Measurements from ENCODE around the gene SULT2B1. TPM values are rescaled to one million over a fixed set of nuclear protein-coding genes. Genes with fewer than 3 reads are reported as not detected.

SULT2B1 gene
- total RNA-seq = not detected in 2 replicates
- polyA plus RNA-seq = 0.20 and 0.85 TPM in 2 replicates

GRCh38 chr19:48551437-48552302 lies at the start of gene SULT2B1:
TSS of gene SULT2B1 (plus strand) at chr19:48552172. CDS start at chr19:48552253, 81 bp downstream.
- H3K9me3 ChIP-seq (ENCODE audit: low read depth) = no peaks in the 10 kb centered on the region
- no peak within 1 kb of the TSS for H3K27ac ChIP-seq
- no peak for DNase-seq (ENCODE audit: low read depth in 1 of 2, low spot score in 1 of 2)
- peaks cover 6% of the 10 kb centered on the region for H3K4me1 ChIP-seq (ENCODE audit: low read depth)
- H3K36me3 ChIP-seq = no peaks in the 10 kb centered on the region
- no peaks in the 10 kb centered on the region for H3K27me3 ChIP-seq
- TF ChIP-seq, protein P1, sequence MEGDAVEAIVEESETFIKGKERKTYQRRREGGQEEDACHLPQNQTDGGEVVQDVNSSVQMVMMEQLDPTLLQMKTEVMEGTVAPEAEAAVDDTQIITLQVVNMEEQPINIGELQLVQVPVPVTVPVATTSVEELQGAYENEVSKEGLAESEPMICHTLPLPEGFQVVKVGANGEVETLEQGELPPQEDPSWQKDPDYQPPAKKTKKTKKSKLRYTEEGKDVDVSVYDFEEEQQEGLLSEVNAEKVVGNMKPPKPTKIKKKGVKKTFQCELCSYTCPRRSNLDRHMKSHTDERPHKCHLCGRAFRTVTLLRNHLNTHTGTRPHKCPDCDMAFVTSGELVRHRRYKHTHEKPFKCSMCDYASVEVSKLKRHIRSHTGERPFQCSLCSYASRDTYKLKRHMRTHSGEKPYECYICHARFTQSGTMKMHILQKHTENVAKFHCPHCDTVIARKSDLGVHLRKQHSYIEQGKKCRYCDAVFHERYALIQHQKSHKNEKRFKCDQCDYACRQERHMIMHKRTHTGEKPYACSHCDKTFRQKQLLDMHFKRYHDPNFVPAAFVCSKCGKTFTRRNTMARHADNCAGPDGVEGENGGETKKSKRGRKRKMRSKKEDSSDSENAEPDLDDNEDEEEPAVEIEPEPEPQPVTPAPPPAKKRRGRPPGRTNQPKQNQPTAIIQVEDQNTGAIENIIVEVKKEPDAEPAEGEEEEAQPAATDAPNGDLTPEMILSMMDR (IDR thresholded peaks at IDR 0.05; ENCODE audit: low read depth, low read length) = no peak
- no peak within 1 kb of the TSS for H3K4me3 ChIP-seq

DNA sequence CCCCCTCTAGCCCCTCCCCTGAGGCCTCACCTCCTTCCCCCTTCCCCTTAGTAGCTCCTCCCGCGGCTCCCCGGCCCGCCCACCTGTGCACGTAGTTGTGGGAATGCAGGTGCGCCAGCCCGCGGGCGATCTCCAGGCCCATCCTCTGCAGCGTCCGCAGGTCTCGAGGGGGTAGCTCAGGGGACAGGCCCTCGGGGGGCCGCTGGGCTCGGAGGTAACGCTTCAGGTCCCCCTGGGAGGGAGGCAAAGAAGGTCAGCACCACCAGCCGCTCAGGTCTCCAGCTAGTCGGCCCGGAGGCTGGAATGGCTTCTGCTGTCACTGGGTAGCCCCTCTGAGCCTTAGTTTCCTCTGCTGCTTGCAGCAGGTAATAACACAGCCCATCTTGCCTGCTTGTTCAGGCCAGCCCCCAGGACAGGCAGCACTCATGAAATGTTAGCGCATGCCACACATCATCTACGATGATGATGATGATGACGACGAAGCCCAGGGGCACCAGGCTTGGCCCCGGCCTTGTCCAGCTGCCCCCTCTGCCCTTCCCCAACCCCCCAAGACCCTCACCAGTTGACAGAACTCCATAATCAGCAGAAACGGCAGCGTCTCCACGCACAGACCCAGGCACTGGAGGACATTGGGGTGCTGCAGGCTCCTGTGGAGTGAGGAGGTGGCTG lies 49.5 kb upstream of the SULT2B1 start:
- peak overlapping the region; percentile 18 for H3K27ac ChIP-seq
- DNase-seq (ENCODE audit: low read depth in 1 of 2, low spot score in 1 of 2) = no peak
- H3K4me1 ChIP-seq (ENCODE audit: low read depth) = no peaks in the 10 kb centered on the region
- no peaks in the 10 kb centered on the region for H3K27me3 ChIP-seq
- H3K4me3 ChIP-seq = peak overlapping the region; percentile 19
- no peaks in the 10 kb centered on the region for H3K36me3 ChIP-seq
- no peaks in the 10 kb centered on the region for H3K9me3 ChIP-seq (ENCODE audit: low read depth)
- TF ChIP-seq, protein P1 (IDR thresholded peaks at IDR 0.05; ENCODE audit: low read depth, low read length) = no peak

- peaks cover 2% of the 10 kb centered on the region for H3K27me3 ChIP-seq
- no peak overlapping the region for H3K4me3 ChIP-seq
- peak in 1 of 2 donors; percentile 68 for DNase-seq (ENCODE audit: low read depth in 1 of 2, low spot score in 1 of 2)
- no peaks in the 10 kb centered on the region for H3K4me1 ChIP-seq (ENCODE audit: low read depth)
- no peaks in the 10 kb centered on the region for H3K9me3 ChIP-seq (ENCODE audit: low read depth)
- TF ChIP-seq, protein P1 (IDR thresholded peaks at IDR 0.05; ENCODE audit: low read depth, low read length) = peak; percentile 49
- H3K36me3 ChIP-seq = no peaks in the 10 kb centered on the region
- H3K27ac ChIP-seq = no peak overlapping the region
These were observed 45.7 kb upstream of the SULT2B1 start for GRCh38 chr19:48506138-48506733.

GRCh38 chr19:48507911-48508439 lies 44.0 kb upstream of the SULT2B1 start:
- DNase-seq (ENCODE audit: low read depth in 1 of 2, low spot score in 1 of 2) = no peak
- H3K9me3 ChIP-seq (ENCODE audit: low read depth) = no peaks in the 10 kb centered on the region
- peaks cover 19% of the 10 kb centered on the region for H3K27me3 ChIP-seq
- H3K4me1 ChIP-seq (ENCODE audit: low read depth) = no peaks in the 10 kb centered on the region
- no peaks in the 10 kb centered on the region for H3K36me3 ChIP-seq
- H3K4me3 ChIP-seq = no peak overlapping the region
- no peak overlapping the region for H3K27ac ChIP-seq
- TF ChIP-seq, protein P1 (IDR thresholded peaks at IDR 0.05; ENCODE audit: low read depth, low read length) = no peak

DNA sequence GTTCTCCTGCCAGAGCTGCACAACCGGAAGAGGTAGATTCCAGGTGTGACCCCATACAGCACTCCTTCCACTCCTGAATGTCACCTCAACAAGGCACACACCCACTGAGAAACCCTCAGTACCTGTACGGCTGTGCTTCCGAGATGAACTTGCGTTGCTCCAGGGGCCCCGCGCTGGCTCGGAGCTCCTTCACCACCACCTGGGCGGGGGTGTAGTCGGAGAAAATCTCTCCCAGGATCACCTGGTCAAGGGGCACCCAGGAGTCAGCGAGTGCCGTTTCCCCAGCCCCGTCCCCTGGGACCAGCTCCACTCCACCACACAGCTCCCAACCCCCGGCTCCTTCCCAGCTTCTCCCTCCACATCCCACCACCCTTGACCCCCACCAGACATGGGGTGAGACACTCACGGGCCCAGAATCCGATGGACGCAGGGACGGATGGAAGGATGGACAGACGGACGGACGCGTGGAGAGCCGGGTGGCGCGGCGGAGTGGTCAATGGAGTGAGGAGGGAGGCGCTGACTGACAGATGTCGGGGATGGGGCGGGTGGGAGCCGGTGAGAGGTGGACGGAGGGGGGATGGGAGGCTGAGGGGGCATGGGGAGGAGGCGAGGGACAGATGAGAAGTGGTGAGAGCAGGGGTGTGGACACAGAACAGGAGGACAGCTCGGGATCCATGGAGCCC lies 43.1 kb upstream of the SULT2B1 start:
- Histone ChIP-seq H3K27ac (no peak overlapping the region), H3K9me3 (ENCODE audit: low read depth) (no peaks in the 10 kb centered on the region), H3K4me1 (ENCODE audit: low read depth) (no peaks in the 10 kb centered on the region), H3K27me3 (peaks cover 22% of the 10 kb centered on the region), H3K36me3 (no peaks in the 10 kb centered on the region), H3K4me3 (no peak overlapping the region)
- TF ChIP-seq, protein P1 (IDR thresholded peaks at IDR 0.05; ENCODE audit: low read depth, low read length) = no peak
- no peak for DNase-seq (ENCODE audit: low read depth in 1 of 2, low spot score in 1 of 2)
